Large intestine (tissue), 3 donors: ENCODE data around the gene EXD3. TPM values are rescaled to one million over a fixed set of nuclear protein-coding genes. Genes with fewer than 3 reads are reported as not detected.

Experiments
- DNase-seq, 2 donors: peaks; one replicate each; pipeline versions ENCODE4 v3.0.0 to v3.0.0-alpha.2; 2013
- H3K27ac ChIP-seq: one replicate; pipeline ENCODE4 v1.5.1; 2013; ENCODE audit warnings: low read length
- H3K27me3 ChIP-seq: 2 replicates; pipeline ENCODE4 v1.6.1; 2013; ENCODE audit warnings: low read length; ENCODE audit not compliant: control insufficient read depth, insufficient read depth
- H3K36me3 ChIP-seq: 2 replicates; pipeline ENCODE4 v1.6.1; 2013; ENCODE audit warnings: low read length; ENCODE audit not compliant: control insufficient read depth, insufficient read depth
- H3K4me1 ChIP-seq: one replicate; pipeline ENCODE4 v1.6.1; 2013; ENCODE audit warnings: low read length; ENCODE audit not compliant: control insufficient read depth, insufficient read depth
- H3K4me3 ChIP-seq: one replicate; pipeline ENCODE4 v1.5.1; 2013; ENCODE audit warnings: low read length
- H3K9me3 ChIP-seq: one replicate; pipeline ENCODE4 v1.6.1; 2013; ENCODE audit warnings: mild to moderate bottlenecking, low read depth, low read length, moderate library complexity; ENCODE audit not compliant: control insufficient read depth
- WGBS: methylation state at CpG from one replicate; pipeline ENCODE4 v1.1.5; 2013; ENCODE audit warnings: low lambda C conversion rate; ENCODE audit not compliant: insufficient coverage; 5-methylcytosine and 5-hydroxymethylcytosine counted together
- polyA plus RNA-seq: library from polyadenylated mRNA; unstranded; fragments of 120-200 nt; gene quantifications from one replicate; pipeline ENCODE4 v1.2.1, GENCODE V29; 2013

EXD3 gene
- polyA plus RNA-seq, 1 donor, result 36.5 TPM

DNA sequence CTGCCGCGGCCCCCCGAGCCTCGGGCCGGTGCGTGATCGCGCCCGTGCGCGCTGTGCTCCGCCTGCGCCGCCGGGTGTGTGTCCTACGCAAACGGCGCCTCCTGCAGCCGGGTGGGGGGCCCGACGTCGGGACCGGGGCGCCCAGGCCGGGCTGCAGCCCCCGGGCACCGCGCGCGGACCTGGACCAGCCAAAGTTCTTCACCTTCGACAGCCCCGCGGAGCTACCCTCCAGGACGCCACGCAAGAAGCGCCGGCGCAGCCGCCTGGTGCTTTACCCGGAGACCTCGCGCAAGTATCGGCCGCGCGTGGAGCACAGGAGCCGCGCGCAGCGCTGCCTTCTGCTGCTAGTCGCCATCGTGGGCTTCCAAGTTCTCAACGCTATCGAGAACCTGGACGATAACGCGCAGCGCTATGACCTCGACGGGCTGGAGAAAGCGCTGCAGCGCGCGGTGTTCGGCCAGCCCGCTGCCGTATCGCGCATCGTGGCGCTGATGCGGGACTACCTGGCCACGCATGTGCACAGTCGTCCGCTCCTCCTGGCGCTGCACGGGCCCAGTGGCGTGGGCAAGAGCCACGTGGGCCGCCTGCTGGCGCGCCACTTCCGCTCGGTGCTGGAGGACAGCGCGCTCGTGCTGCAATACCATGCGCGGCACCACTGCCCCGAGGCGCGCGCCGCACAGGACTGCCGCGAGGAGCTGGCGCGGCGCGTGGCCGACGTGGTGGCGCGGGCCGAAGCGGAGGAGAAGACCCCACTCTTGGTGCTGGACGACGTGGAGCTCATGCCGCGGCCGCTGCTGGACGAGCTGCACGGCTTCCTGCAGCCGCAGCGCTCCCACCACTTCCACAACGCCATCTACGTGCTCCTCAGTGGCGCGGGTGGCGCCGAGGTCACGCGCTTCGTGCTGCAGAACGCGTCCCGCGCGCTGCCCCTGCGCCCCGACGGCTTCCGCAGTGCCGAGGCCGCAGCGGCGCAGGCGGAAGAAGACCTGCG is 143.9 kb downstream of the EXD3 start:
- WGBS, result no CpG with 5 or more reads among the region's 139 CpGs
- H3K36me3 ChIP-seq, result peaks cover 9% of the 10 kb centered on the region
- H3K27me3 ChIP-seq, result peaks cover 20% of the 10 kb centered on the region
- no peak overlapping the region for H3K27ac ChIP-seq
- peaks cover 35% of the 10 kb centered on the region for H3K4me1 ChIP-seq
- DNase-seq, result no peak
- H3K9me3 ChIP-seq, result peaks cover 17% of the 10 kb centered on the region
- peak overlapping the region; percentile 71 for H3K4me3 ChIP-seq

GRCh38 chr9:137278061-137278701 is 144.8 kb downstream of the EXD3 start:
- Histone ChIP-seq H3K4me1 (peaks cover 35% of the 10 kb centered on the region), H3K36me3 (peaks cover 14% of the 10 kb centered on the region), H3K27me3 (peaks cover 20% of the 10 kb centered on the region), H3K9me3 (peaks cover 17% of the 10 kb centered on the region), H3K4me3 (peak overlapping the region; percentile 71), H3K27ac (peak overlapping the region; percentile 71)
- no CpG with 5 or more reads among the region's 54 CpGs for WGBS
- DNase-seq, result peak in 1 of 2 donors; percentile 53

- H3K4me1 ChIP-seq, result peaks cover 35% of the 10 kb centered on the region
- peaks cover 20% of the 10 kb centered on the region for H3K27me3 ChIP-seq
- DNase-seq, result peak; percentile 81 to 92
- peak within 1 kb of the TSS; percentile 71 for H3K4me3 ChIP-seq
- peaks cover 20% of the 10 kb centered on the region for H3K36me3 ChIP-seq
- no CpG with 5 or more reads among the region's 25 CpGs for WGBS
- peak within 1 kb of the TSS; percentile 71 for H3K27ac ChIP-seq
- H3K9me3 ChIP-seq, result peaks cover 22% of the 10 kb centered on the region
Measured at GRCh38 chr9:137277329-137278041, 145.5 kb downstream of the EXD3 start, which contains the start of gene TOR4A. Gene TOR4A (plus strand): TSS chr9:137277726. CDS start chr9:137278690, 964 bp downstream.

DNA sequence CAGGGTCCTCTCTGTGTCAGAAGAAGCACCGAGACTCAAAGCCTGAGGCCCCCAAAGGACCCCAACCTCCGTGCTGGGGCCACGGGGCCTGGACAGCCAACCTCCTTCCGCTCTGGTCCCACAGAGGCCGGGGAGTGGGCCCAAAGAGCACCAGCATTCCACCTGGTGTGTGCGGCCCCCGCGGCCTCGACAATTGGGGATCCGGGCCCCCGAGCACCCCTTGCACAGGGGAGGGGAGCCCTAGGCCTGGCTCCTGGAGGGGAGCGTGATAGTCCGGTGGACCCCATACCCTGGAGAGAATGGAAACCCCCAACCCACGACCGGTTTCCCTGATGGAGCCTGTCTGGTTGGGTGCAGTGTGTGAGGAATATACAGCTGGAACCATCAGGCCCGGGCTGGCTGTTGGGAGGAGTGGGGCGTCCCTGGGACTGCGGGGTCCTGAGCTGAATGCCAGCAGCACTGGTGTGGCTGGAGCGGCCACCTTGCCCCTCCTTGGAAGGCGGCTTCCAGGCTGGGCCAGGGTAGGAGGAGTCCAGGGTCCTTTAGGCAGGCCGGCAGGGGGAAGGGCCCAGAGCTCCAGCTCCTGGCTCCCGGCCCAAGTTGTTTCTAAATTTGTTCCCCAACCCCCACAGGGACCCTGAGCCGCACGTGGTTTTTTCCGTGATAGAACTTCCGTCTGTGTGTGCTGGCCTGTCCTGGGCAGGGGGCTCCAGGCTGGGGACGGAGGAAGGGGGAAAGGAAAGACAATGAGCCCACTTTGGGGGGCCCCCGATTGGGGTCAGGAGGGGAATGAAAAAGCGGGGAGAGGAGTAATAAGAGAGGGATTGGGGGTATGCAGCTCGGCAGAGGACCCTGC is 146.3 kb downstream of the EXD3 start:
- H3K36me3 ChIP-seq, result peaks cover 28% of the 10 kb centered on the region
- peak in 1 of 2 donors; percentile 88 for DNase-seq
- H3K4me3 ChIP-seq, result peak overlapping the region; percentile 71
- 20% methylated on average over 1 of the region's 30 CpGs for WGBS
- H3K27ac ChIP-seq, result peak overlapping the region; percentile 71
- H3K9me3 ChIP-seq, result peaks cover 25% of the 10 kb centered on the region
- H3K4me1 ChIP-seq, result peaks cover 35% of the 10 kb centered on the region
- H3K27me3 ChIP-seq, result peaks cover 20% of the 10 kb centered on the region

- peaks cover 35% of the 10 kb centered on the region for H3K4me1 ChIP-seq
- DNase-seq, result no peak
- H3K36me3 ChIP-seq, result peaks cover 34% of the 10 kb centered on the region
- WGBS, result 60% methylated on average over 2 of the region's 24 CpGs
- H3K27me3 ChIP-seq, result peaks cover 20% of the 10 kb centered on the region
- H3K27ac ChIP-seq, result peak overlapping the region; percentile 71
- H3K9me3 ChIP-seq, result peaks cover 28% of the 10 kb centered on the region
- H3K4me3 ChIP-seq, result no peak overlapping the region
Measured at GRCh38 chr9:137275588-137276472, 147.1 kb downstream of the EXD3 start.

GRCh38 chr9:137275203-137275587 is 147.8 kb downstream of the EXD3 start:
- Histone ChIP-seq H3K9me3 (peaks cover 22% of the 10 kb centered on the region), H3K36me3 (peaks cover 35% of the 10 kb centered on the region), H3K4me3 (no peak overlapping the region), H3K27me3 (peaks cover 15% of the 10 kb centered on the region), H3K4me1 (peaks cover 29% of the 10 kb centered on the region), H3K27ac (no peak overlapping the region)
- DNase-seq, result no peak
- no CpG with 5 or more reads among the region's 10 CpGs for WGBS

- no peak for DNase-seq
- H3K27ac ChIP-seq, result no peak overlapping the region
Measured at GRCh38 chr9:137273611-137274320, 149.2 kb downstream of the EXD3 start.

DNA sequence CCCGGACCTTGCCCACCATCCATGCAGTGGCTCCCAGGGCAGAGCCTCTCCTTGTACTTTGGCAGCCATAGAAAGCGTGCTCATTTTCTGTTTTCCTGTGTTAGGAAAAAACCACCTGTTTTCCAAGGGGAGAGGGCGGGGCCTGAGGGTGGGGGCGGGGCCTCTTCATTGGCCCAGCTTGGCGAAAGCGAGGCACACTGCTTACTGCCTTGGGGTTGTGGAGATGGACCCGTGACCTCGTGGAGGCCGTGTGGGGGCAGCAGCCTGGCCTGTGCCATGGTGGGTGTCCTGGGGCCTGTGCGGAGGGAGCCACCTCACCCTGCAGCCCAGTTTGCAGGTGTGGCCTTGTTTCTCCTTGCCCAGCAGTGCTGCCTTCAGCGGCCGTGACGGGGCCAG is 149.9 kb downstream of the EXD3 start:
- H3K27me3 ChIP-seq, result peaks cover 6% of the 10 kb centered on the region
- H3K4me3 ChIP-seq, result no peak overlapping the region
- peaks cover 48% of the 10 kb centered on the region for H3K36me3 ChIP-seq
- no peak overlapping the region for H3K27ac ChIP-seq
- DNase-seq, result peak in 1 of 2 donors; percentile 1
- H3K4me1 ChIP-seq, result peaks cover 24% of the 10 kb centered on the region
- H3K9me3 ChIP-seq, result peaks cover 15% of the 10 kb centered on the region
- no CpG with 5 or more reads among the region's 13 CpGs for WGBS

More at GRCh38 chr9:137273611-137274320, 149.2 kb downstream of the EXD3 start:
- peaks cover 43% of the 10 kb centered on the region for H3K36me3 ChIP-seq
- WGBS, result no CpG with 5 or more reads among the region's 15 CpGs
- peaks cover 7% of the 10 kb centered on the region for H3K27me3 ChIP-seq
- peaks cover 16% of the 10 kb centered on the region for H3K9me3 ChIP-seq
- no peak overlapping the region for H3K4me3 ChIP-seq
- peaks cover 24% of the 10 kb centered on the region for H3K4me1 ChIP-seq
